GM12874 (cell line): ENCODE measurements around the gene PIGX.

Experiments used
- CTCF ChIP-seq: IDR thresholded peaks from 2 replicates; pipeline ENCODE4 v1.5.1; 2011; ENCODE audit warnings: low read depth, mild to moderate bottlenecking, control low read depth, low read length, moderate library complexity; ENCODE audit not compliant: insufficient read depth

The PIGX gene

GRCh38 chr3:196736670-196737374, 24.6 kb downstream of the PIGX start:
- no peak for TF ChIP-seq CTCF

GRCh38 chr3:196737655-196738054, 25.5 kb downstream of the PIGX start:
- no peak for TF ChIP-seq CTCF

- TF ChIP-seq CTCF: no peak
These were observed 27.7 kb downstream of the PIGX start, which contains the start of gene PAK2 for GRCh38 chr3:196739671-196740480. PAK2 (plus strand) TSS chr3:196739857; CDS start chr3:196782647, 42,790 bp downstream.

- TF ChIP-seq CTCF: no peak
These were observed 28.5 kb downstream of the PIGX start for GRCh38 chr3:196740481-196741248.

GRCh38 chr3:196741249-196741889, 29.2 kb downstream of the PIGX start:
- TF ChIP-seq CTCF: no peak

GRCh38 chr3:196749125-196749524, 36.9 kb downstream of the PIGX start:
- no peak for TF ChIP-seq CTCF
